ENCODE data around the gene PRF1.

PRF1 gene

GRCh38 chr10:70558871-70559810, 43.4 kb downstream of the PRF1 start:
- DNase-seq = no peak

DNA sequence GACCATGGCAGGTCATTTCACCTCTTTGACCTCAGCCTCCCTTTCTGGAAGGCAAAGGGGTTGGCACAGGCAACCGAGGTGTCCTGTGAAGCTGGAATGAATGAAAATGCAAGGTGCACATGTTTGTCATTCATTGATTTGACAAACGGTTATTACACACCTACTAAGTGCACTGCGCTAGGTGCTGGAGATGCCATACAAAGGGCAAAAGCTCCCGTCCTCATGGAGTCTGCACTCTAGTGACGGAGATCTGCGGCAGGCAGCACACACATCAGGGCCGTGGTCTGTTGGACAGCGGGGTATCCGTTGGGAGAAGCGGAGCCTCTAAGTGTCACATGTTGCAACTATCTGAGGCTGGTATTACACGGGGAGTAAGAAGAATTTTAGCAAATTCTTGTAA, 44.2 kb downstream of the PRF1 start:
- no peak for DNase-seq

DNA sequence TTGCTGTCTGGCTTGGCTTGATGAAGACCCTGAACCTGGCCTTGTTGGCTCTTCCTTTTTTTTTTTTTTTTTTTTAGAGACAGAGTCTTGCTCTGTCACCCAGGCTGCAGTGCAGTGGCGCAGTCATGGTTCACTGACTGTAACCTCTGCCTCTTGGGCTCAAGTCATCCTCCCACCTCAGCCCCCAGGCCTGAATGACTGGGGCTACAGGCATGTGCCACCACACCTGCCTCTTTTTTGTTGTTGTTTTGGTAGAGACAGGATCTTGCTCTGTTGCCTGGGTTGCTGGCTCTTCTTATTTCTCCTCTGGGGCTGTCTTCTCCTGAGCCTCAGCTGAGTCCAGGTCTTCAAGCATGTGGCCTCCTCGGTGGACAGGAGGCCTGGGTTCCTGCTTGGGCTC, 44.7 kb downstream of the PRF1 start:
- no peak for DNase-seq

DNA sequence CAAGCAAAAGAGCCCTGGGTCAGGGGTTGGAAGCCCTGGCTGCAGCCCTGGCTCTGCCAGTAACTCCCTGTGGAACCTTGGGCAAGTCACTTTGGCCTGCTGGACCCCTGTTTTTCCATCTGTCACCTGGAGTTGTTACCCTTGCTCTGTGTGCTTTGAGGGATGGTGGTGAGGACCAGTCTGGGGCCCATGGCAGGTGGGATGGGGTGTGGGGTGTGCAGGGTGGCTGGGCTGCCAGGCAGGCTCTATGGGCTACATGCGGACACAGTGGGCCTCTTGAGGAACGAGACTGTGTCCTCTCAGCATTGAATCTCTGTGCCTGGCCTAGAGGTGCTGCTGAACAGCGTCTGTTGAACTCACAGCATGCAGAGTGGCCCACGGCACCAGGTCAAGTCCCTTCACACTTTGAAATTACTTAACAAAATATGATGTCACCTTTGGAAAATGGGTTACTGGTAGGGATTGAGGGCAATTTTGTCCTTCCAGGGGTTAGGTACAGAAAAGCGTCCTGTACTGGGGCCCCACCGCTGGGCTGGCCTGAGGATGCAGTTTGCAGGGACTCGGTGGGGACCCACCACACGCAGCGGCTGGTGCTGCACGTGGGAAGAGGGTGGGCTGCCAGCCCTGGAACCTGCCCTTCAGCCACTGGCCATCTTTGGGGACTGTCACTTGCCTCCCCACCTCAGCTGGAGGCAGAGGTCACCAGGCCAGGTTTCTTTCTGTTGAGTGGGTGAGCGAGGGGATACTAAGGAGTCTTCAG, 45.3 kb downstream of the PRF1 start:
- no peak for DNase-seq

GRCh38 chr10:70555371-70555770, 47.2 kb downstream of the PRF1 start:
- DNase-seq = no peak

- no peak for DNase-seq
Observed at GRCh38 chr10:70552586-70552985, 50.0 kb downstream of the PRF1 start.

- no peak for DNase-seq
Observed at GRCh38 chr10:70551971-70552422, 50.5 kb downstream of the PRF1 start.

DNA sequence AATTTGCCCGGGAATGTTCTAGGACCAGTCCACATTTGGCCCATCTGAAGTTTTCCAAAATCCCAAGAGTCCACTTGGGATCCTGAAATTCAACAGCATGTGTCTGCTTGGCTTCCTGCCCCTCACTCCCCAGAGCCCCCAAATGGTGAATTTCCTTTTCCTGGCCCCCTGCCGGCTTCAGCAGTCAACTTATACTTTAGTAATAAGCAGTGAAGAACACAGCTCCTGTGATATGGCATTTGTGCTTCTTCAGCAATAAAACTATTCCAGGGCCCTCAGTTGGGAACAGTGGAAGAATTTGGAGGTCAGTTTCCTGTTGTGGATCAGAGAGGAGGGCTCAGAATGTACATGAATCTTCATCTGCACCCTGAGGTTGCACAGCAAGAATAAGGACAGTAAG, 51.1 kb downstream of the PRF1 start:
- no peak for DNase-seq

- DNase-seq = no peak
Observed at GRCh38 chr10:70550459-70550858, 52.1 kb downstream of the PRF1 start.

DNA sequence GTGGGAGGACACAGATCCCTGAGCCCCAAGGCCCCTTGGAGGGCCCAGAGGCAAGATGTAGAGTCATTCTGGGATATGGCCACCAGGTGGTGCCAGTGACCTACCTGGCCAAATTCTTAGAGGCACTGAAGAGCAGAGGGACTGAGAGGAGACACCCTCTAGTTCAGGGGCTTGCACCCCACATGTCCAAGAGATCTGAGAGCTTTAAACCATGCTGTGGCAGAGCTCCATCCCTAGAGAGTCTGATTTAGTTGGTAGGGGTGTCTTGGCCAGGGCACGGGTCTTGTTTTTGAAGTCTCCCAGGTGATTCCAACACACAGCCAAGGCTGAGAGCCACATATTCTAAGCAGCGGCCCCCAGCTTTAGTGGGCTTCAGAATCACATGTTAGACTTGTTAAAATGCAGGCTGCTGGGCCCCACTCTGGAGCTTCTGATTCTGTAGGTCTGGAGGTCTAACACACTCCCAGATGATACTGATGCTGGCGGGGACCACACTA, 52.5 kb downstream of the PRF1 start:
- peak; percentile 12 for DNase-seq

DNA sequence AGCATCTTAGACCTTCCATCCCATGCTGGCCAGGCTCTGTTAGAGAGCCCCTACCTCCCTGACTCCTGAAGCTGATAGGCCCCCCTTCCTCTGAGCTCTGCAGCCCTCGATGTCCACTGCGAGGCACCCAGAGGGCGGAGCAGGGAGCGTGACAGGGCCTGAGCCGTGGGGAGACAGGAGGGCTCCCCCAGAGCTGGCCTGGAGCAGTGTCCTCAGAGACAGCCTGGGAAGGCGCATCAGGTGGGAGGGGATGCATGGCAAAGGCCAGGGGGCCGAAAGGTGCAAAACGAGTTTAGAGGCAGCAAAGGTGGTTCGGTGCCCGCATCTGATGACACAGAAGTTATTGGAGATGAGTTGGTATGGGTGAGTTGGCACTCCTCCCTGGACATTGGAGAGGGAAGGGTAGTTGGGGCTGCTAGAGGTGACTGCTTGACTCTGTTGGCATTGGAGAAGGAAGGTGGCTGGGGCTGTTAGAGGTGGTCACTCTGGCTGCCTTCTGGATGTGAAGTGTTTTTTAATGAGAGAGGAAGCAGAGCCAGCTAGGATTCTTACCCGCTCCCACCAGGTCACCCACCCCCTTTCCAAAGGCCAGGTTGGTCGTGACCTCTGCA, 53.1 kb downstream of the PRF1 start:
- no peak for DNase-seq

All from DMS79 treated with DMSO at 0.1 percent for 48 hours (cell line).